Adrenal gland (tissue), 5 donors: Measurements from ENCODE around the gene PRKCE.

ENCODE experiments used
- CTCF ChIP-seq, 6 experiments: fragments of 450-650 bp in 4 of 6; fragments of 200-600 bp in 2 of 6; sonication (generic) in 1 of 6; IDR thresholded peaks; 1 replicate in 5 of 6; 2 replicates in 1 of 6; pipeline versions ENCODE4 v1.5.1 to v1.8.0; 2016 to 2021; ENCODE audit warnings: antibody characterized with exemption in 6 of 6, mild to moderate bottlenecking in 2 of 6, moderate library complexity in 1 of 6
- POLR2A ChIP-seq, 2 donors: fragments of 450-650 bp; IDR thresholded peaks; one replicate each; pipeline ENCODE4 v1.6.1; 2017; ENCODE audit warnings: antibody characterized with exemption in 2 of 2, mild to moderate bottlenecking in 2 of 2, moderate library complexity in 1 of 2
- donor health status: DM: no; HTN: no; CAD: no.

- no peak for TF ChIP-seq CTCF (IDR thresholded peaks at IDR 0.05)
- no peak for TF ChIP-seq POLR2A (IDR thresholded peaks at IDR 0.05)
Measured at GRCh38 chr2:46177461-46178089, 526.1 kb downstream of the PRKCE start.
